ENCODE results near the gene CST3.
"Not testable (repeated sequence)": the region's sequence is repeated elsewhere in the genome, so short reads cannot be mapped to it uniquely, and the experiment has no call there.

The CST3 gene

GRCh38 chr20:23625236-23625964 lies 12.4 kb downstream of the CST3 start:
- DNase-seq, result no peak

GRCh38 chr20:23624324-23624691 lies 13.4 kb downstream of the CST3 start:
- no peak for DNase-seq

GRCh38 chr20:23623666-23624323 lies 14.0 kb downstream of the CST3 start:
- no peak for DNase-seq

GRCh38 chr20:23622839-23623343 lies 14.9 kb downstream of the CST3 start:
- peak; percentile 31 for DNase-seq

- DNase-seq, result not testable (repeated sequence)
Observed at GRCh38 chr20:23622401-23622800, 15.4 kb downstream of the CST3 start.

GRCh38 chr20:23620670-23621386 lies 16.9 kb downstream of the CST3 start:
- DNase-seq, result not testable (repeated sequence)

- DNase-seq, result no peak
Observed at GRCh38 chr20:23614163-23614562, 23.6 kb downstream of the CST3 start.

- DNase-seq, result no peak
Observed at GRCh38 chr20:23613676-23614075, 24.1 kb downstream of the CST3 start.

- DNase-seq, result no peak
Observed at GRCh38 chr20:23612396-23612795, 25.4 kb downstream of the CST3 start.

- no peak for DNase-seq
Observed at GRCh38 chr20:23609486-23610109, 28.2 kb downstream of the CST3 start.

GRCh38 chr20:23608251-23608846 lies 29.4 kb downstream of the CST3 start:
- DNase-seq, result no peak

GRCh38 chr20:23607497-23608245 lies 30.1 kb downstream of the CST3 start:
- DNase-seq, result no peak

GRCh38 chr20:23606652-23607049 lies 31.1 kb downstream of the CST3 start:
- DNase-seq, result peak; percentile 59

- DNase-seq, result no peak
Observed at GRCh38 chr20:23605867-23606651, 31.7 kb downstream of the CST3 start, which contains the start of gene CST9. TSS of gene CST9 (minus strand) at chr20:23605917. CDS start at chr20:23605864, 53 bp downstream.

- DNase-seq, result no peak
Observed at GRCh38 chr20:23604306-23604705, 33.4 kb downstream of the CST3 start.

GRCh38 chr20:23603321-23603720 lies 34.4 kb downstream of the CST3 start:
- no peak for DNase-seq

- DNase-seq, result no peak
Observed at GRCh38 chr20:23602699-23603098, 35.1 kb downstream of the CST3 start.

GRCh38 chr20:23602241-23602640 lies 35.5 kb downstream of the CST3 start:
- DNase-seq, result no peak

- DNase-seq, result no peak
Observed at GRCh38 chr20:23601715-23602114, 36.0 kb downstream of the CST3 start.

- no peak for DNase-seq
Observed at GRCh38 chr20:23598481-23598880, 39.3 kb downstream of the CST3 start.

- no peak for DNase-seq
Observed at GRCh38 chr20:23596579-23597250, 41.0 kb downstream of the CST3 start.
